Neural progenitor cell (in vitro differentiated cells): ENCODE measurements around the gene FUT4. TPM values are rescaled to one million over a fixed set of nuclear protein-coding genes. Genes with fewer than 3 reads are reported as not detected.
"Not testable (repeated sequence)": the region's sequence is repeated elsewhere in the genome, so short reads cannot be mapped to it uniquely, and the experiment has no call there.

Experiments used
- DNase-seq: peaks from one replicate; pipeline ENCODE4 v3.0.0-alpha.2; 2016; ENCODE audit warnings: low spot score
- H2AFZ ChIP-seq: fragments of 200-600 bp; sonication (generic); replicated peaks from 2 replicates; pipeline ENCODE4 v1.6.1; 2016; ENCODE audit warnings: antibody characterized with exemption
- H3F3A ChIP-seq: fragments of 200-600 bp; sonication (generic); 2 replicates; pipeline ENCODE4 v1.6.1; 2016; ENCODE audit warnings: antibody characterized with exemption, low read depth
- H3K27ac ChIP-seq: fragments of 200-600 bp; sonication (generic); 2 replicates; pipeline ENCODE4 v1.5.1; 2016; ENCODE audit warnings: mild to moderate bottlenecking
- H3K27me3 ChIP-seq: fragments of 200-600 bp; sonication (generic); 2 replicates; pipeline ENCODE4 v1.6.1; 2016; ENCODE audit warnings: mild to moderate bottlenecking, moderate library complexity
- H3K36me3 ChIP-seq: fragments of 200-600 bp; sonication (generic); 2 replicates; pipeline ENCODE4 v1.5.1; 2016
- H3K4me1 ChIP-seq: fragments of 200-600 bp; sonication (generic); 2 replicates; pipeline ENCODE4 v1.6.1; 2016; ENCODE audit warnings: mixed run types
- H3K4me2 ChIP-seq: fragments of 200-600 bp; sonication (generic); 2 replicates; pipeline ENCODE4 v1.6.1; 2016
- H3K4me3 ChIP-seq: fragments of 200-600 bp; sonication (generic); 2 replicates; pipeline ENCODE4 v1.5.1; 2016
- H3K79me2 ChIP-seq: fragments of 200-600 bp; sonication (generic); 2 replicates; pipeline ENCODE4 v1.6.1; 2016; ENCODE audit warnings: low read depth
- H3K9ac ChIP-seq: fragments of 200-600 bp; sonication (generic); 2 replicates; pipeline ENCODE4 v1.6.1; 2016
- H3K9me3 ChIP-seq: fragments of 200-600 bp; sonication (generic); 2 replicates; pipeline ENCODE4 v1.5.1; 2016; ENCODE audit warnings: low read depth
- H4K20me1 ChIP-seq: fragments of 200-600 bp; sonication (generic); 2 replicates; pipeline ENCODE4 v1.6.1; 2016; ENCODE audit warnings: low read depth
- H3K27ac Mint-ChIP-seq: 3 replicates; pipeline ENCODE4 v1.8.0; 2021; ENCODE audit warnings: mixed read lengths
- H3K27me3 Mint-ChIP-seq: 2 replicates; pipeline ENCODE4 v1.8.0; 2022; ENCODE audit warnings: low read depth, mild to moderate bottlenecking, inconsistent platforms, moderate library complexity, mixed read lengths; ENCODE audit not compliant: insufficient read depth
- H3K36me3 Mint-ChIP-seq: 3 replicates; pipeline ENCODE4 v1.8.0; 2021; ENCODE audit warnings: mixed read lengths
- H3K4me1 Mint-ChIP-seq: 3 replicates; pipeline ENCODE4 v1.8.0; 2021; ENCODE audit warnings: mixed read lengths
- H3K4me3 Mint-ChIP-seq: 3 replicates; pipeline ENCODE4 v1.8.0; 2021; ENCODE audit warnings: mild to moderate bottlenecking, moderate library complexity, mixed read lengths
- H3K9me3 Mint-ChIP-seq: 3 replicates; pipeline ENCODE4 v1.8.0; 2020; ENCODE audit warnings: mixed read lengths
- CTCF ChIP-seq: fragments of 200-600 bp; sonication (generic); IDR thresholded peaks from 2 replicates; pipeline ENCODE4 v1.5.1; 2017; ENCODE audit warnings: antibody characterized with exemption, mild to moderate bottlenecking
- EZH2 ChIP-seq: fragments of 200-600 bp; sonication (generic); IDR thresholded peaks from 2 replicates; pipeline ENCODE4 v1.6.1; 2017; ENCODE audit warnings: antibody characterized with exemption, mild to moderate bottlenecking, moderate library complexity
- EZH2phosphoT487 ChIP-seq: fragments of 200-600 bp; sonication (generic); IDR thresholded peaks from 2 replicates; pipeline ENCODE4 v1.6.1; 2017; ENCODE audit warnings: antibody characterized with exemption
- total RNA-seq: library from RNA; depleted of rRNA; stranded (reverse); fragments of >200 nt; gene quantifications from 2 replicates; pipeline ENCODE4 v1.2.3, GENCODE V29; 2015; ENCODE audit warnings: low replicate concordance

The FUT4 gene
- total RNA-seq, 1 donor from 2014 or later, result 2.7 TPM

GRCh38 chr11:94501522-94501921 is 42.2 kb upstream of the FUT4 start:
- H3F3A ChIP-seq, result no peaks in the 10 kb centered on the region
- no peak overlapping the region for H3K27ac ChIP-seq
- no peak overlapping the region for H3K27ac Mint-ChIP-seq
- H3K4me1 ChIP-seq, result no peaks in the 10 kb centered on the region
- no peaks in the 10 kb centered on the region for H3K4me1 Mint-ChIP-seq
- H2AFZ ChIP-seq, result no peak overlapping the region
- no peaks in the 10 kb centered on the region for H3K9me3 Mint-ChIP-seq
- H3K9me3 ChIP-seq, result no peaks in the 10 kb centered on the region
- no peaks in the 10 kb centered on the region for H3K27me3 Mint-ChIP-seq
- H4K20me1 ChIP-seq, result no peaks in the 10 kb centered on the region
- TF ChIP-seq EZH2phosphoT487 (no peak), EZH2 (no peak), CTCF (peak; percentile 12)
- H3K9ac ChIP-seq, result no peak overlapping the region
- H3K4me2 ChIP-seq, result no peak overlapping the region
- no peak for DNase-seq
- H3K4me3 Mint-ChIP-seq, result no peak overlapping the region
- no peaks in the 10 kb centered on the region for H3K79me2 ChIP-seq
- no peaks in the 10 kb centered on the region for H3K36me3 Mint-ChIP-seq
- H3K4me3 ChIP-seq, result no peak overlapping the region
- H3K36me3 ChIP-seq, result peaks cover 5% of the 10 kb centered on the region
- H3K27me3 ChIP-seq, result no peaks in the 10 kb centered on the region

GRCh38 chr11:94504689-94505293 is 38.9 kb upstream of the FUT4 start:
- no peaks in the 10 kb centered on the region for H3F3A ChIP-seq
- H3K27ac Mint-ChIP-seq, result no peak overlapping the region
- H3K4me3 ChIP-seq, result no peak overlapping the region
- no peaks in the 10 kb centered on the region for H3K27me3 ChIP-seq
- H3K4me3 Mint-ChIP-seq, result no peak overlapping the region
- no peaks in the 10 kb centered on the region for H3K9me3 ChIP-seq
- no peaks in the 10 kb centered on the region for H3K79me2 ChIP-seq
- H3K9ac ChIP-seq, result no peak overlapping the region
- TF ChIP-seq EZH2phosphoT487 (no peak), CTCF (peak; percentile 81), EZH2 (no peak)
- H3K4me1 Mint-ChIP-seq, result no peaks in the 10 kb centered on the region
- H3K4me1 ChIP-seq, result no peaks in the 10 kb centered on the region
- peaks cover 2% of the 10 kb centered on the region for H3K27me3 Mint-ChIP-seq
- no peaks in the 10 kb centered on the region for H3K9me3 Mint-ChIP-seq
- no peaks in the 10 kb centered on the region for H3K36me3 Mint-ChIP-seq
- no peaks in the 10 kb centered on the region for H3K36me3 ChIP-seq
- H3K27ac ChIP-seq, result no peak overlapping the region
- H2AFZ ChIP-seq, result no peak overlapping the region
- H4K20me1 ChIP-seq, result no peaks in the 10 kb centered on the region
- no peak overlapping the region for H3K4me2 ChIP-seq
- DNase-seq, result peak; percentile 56

- H3K27me3 ChIP-seq, H3K27ac ChIP-seq, H3K4me3 Mint-ChIP-seq, H3K36me3 Mint-ChIP-seq, H3K4me1 Mint-ChIP-seq, H3K36me3 ChIP-seq, H3K9me3 ChIP-seq, H2AFZ ChIP-seq, H3F3A ChIP-seq, H3K4me2 ChIP-seq, H3K79me2 ChIP-seq, H3K27ac Mint-ChIP-seq, H4K20me1 ChIP-seq, H3K27me3 Mint-ChIP-seq, H3K9me3 Mint-ChIP-seq, H3K4me3 ChIP-seq, H3K9ac ChIP-seq, H3K4me1 ChIP-seq, DNase-seq: not testable (repeated sequence)
Observed at GRCh38 chr11:94506513-94506912, 37.2 kb upstream of the FUT4 start.

- H3K27me3 ChIP-seq, result peaks cover 16% of the 10 kb centered on the region
- H3K36me3 Mint-ChIP-seq, result no peaks in the 10 kb centered on the region
- H3K4me2 ChIP-seq, result no peak overlapping the region
- no peak overlapping the region for H3K4me3 ChIP-seq
- peaks cover 6% of the 10 kb centered on the region for H3K4me1 Mint-ChIP-seq
- H3K27ac Mint-ChIP-seq, result no peak overlapping the region
- H3K9me3 Mint-ChIP-seq, result no peaks in the 10 kb centered on the region
- no peaks in the 10 kb centered on the region for H3K36me3 ChIP-seq
- TF ChIP-seq EZH2phosphoT487, result no peak
- TF ChIP-seq CTCF, result no peak
- no peak for TF ChIP-seq EZH2
- no peaks in the 10 kb centered on the region for H3F3A ChIP-seq
- no peak overlapping the region for H3K9ac ChIP-seq
- no peak overlapping the region for H3K4me3 Mint-ChIP-seq
- no peaks in the 10 kb centered on the region for H3K79me2 ChIP-seq
- H3K27me3 Mint-ChIP-seq, result peaks cover 6% of the 10 kb centered on the region
- H3K4me1 ChIP-seq, result no peaks in the 10 kb centered on the region
- no peaks in the 10 kb centered on the region for H3K9me3 ChIP-seq
- no peaks in the 10 kb centered on the region for H4K20me1 ChIP-seq
- H2AFZ ChIP-seq, result no peak overlapping the region
- DNase-seq, result no peak
- H3K27ac ChIP-seq, result no peak overlapping the region
Observed at GRCh38 chr11:94507485-94507884, 36.2 kb upstream of the FUT4 start.
